Vagina (tissue), 2 donors: ENCODE measurements around the gene MEFV. TPM values are rescaled to one million over a fixed set of nuclear protein-coding genes. Genes with fewer than 3 reads are reported as not detected.
A peak's percentile ranks its signal among the peaks of the same experiment; 100 is the strongest.

Experiments used
- DNase-seq, 2 donors: peaks; one replicate each; pipeline ENCODE4 v3.0.0-alpha.2; 2017; ENCODE audit errors: extremely low spot score in 2 of 2
- H3K27ac ChIP-seq: fragments of 200-600 bp; sonication (generic); one replicate; pipeline ENCODE4 v1.5.1; 2019
- H3K27me3 ChIP-seq: fragments of 200-600 bp; sonication (generic); one replicate; pipeline ENCODE4 v1.5.1; 2019
- H3K36me3 ChIP-seq, 2 donors: fragments of 200-600 bp; sonication (generic); one replicate each; pipeline ENCODE4 v1.5.1; 2017 to 2019
- H3K4me1 ChIP-seq: fragments of 200-600 bp; sonication (generic); one replicate; pipeline ENCODE4 v1.5.1; 2019
- H3K4me3 ChIP-seq, 2 donors: fragments of 200-600 bp; sonication (generic); 1 replicate in 1 of 2; 2 replicates in 1 of 2; pipeline ENCODE4 v1.5.1; 2016 to 2019
- H3K9me3 ChIP-seq: fragments of 200-600 bp; sonication (generic); one replicate; pipeline ENCODE4 v1.5.1; 2019
- POLR2A ChIP-seq, 2 donors: fragments of 450-650 bp; IDR thresholded peaks; one replicate each; pipeline ENCODE4 v1.6.1; 2017; ENCODE audit warnings: antibody characterized with exemption in 2 of 2, mild to moderate bottlenecking in 2 of 2, moderate library complexity in 2 of 2
- POLR2AphosphoS5 ChIP-seq, 2 donors: sonication (generic); formaldehyde crosslinking; IDR thresholded peaks; one replicate each; pipeline ENCODE4 v1.9.0; 2017; ENCODE audit warnings: antibody characterized with exemption in 2 of 2, mild to moderate bottlenecking in 2 of 2, low read depth in 1 of 2; ENCODE audit not compliant: insufficient read depth in 1 of 2
- intact Hi-C: fragments of 100-400 bp; cut with DNase I; formaldehyde crosslinking; loops from one replicate; pipeline ENCODE4 v1.15.1; 2023
- total RNA-seq: library from RNA; depleted of rRNA; stranded (reverse); fragments of >200 nt; gene quantifications from one replicate; pipeline ENCODE4 v1.2.3, GENCODE V29; 2016
- TF ChIP-seq, protein P1 (sequence below), 3 experiments: fragments of 450-650 bp in 2 of 3; fragments of 200-600 bp in 1 of 3; sonication (generic) in 1 of 3; IDR thresholded peaks; one replicate each; pipeline ENCODE4 v1.5.1; 2017 to 2019; ENCODE audit warnings: antibody characterized with exemption in 3 of 3, mild to moderate bottlenecking in 2 of 3, moderate library complexity in 2 of 3

Gene MEFV
- total RNA-seq, 1 donor from 2014 or later, result 1.5 TPM

DNA sequence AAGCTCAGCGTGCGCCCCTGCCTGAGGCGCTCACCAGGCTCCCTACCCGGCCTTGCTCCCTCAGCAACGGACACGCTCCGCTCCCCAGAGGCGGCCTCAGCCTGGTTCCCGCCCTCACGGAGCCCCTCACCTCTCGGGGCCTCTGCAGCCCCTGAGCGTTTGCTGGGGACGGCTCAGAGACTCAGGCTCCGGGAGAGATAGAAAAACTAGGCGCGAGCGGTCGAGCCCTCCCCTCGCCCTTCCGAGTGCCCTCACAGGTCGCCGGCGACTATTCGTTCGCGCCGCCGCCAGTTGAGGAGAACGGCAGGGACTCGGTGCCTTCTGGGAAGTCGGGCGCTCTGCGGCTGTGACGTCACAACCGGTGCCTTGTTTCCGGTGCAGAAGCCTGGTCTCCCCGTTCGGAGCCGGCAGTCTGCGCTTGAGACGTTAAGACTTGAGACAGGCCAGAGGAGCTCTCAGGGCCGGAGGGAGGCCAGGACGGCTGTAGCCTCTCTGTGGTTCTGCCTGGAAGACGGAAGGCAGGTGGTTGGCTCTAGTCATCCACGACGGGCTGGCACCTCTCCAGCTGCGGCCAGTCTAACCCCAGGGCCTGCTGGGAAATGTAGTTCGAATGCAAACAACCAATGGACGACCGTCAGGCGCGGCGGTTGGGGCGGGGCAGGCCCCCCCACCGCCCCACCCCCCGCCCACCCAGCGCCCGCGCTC is 21.4 kb downstream of the MEFV start, which contains the start of gene ZNF200:
Gene ZNF200 (minus strand): TSS at position 302 of the 705 bp plus-strand sequence. CDS start 1,403 bp downstream, outside the sequence.
- H3K4me3 ChIP-seq, result peak within 1 kb of the TSS; percentile 69 to 70
- no peaks in the 10 kb centered on the region for H3K9me3 ChIP-seq
- peaks cover 14% of the 10 kb centered on the region for H3K4me1 ChIP-seq
- H3K36me3 ChIP-seq, result peaks cover 0 to 31% of the 10 kb centered on the region in 2 donors
- intact Hi-C loops, result no loop called here
- peak in 1 of 2 donors; percentile 93 for DNase-seq
- H3K27me3 ChIP-seq, result no peaks in the 10 kb centered on the region
- TF ChIP-seq, protein P1, sequence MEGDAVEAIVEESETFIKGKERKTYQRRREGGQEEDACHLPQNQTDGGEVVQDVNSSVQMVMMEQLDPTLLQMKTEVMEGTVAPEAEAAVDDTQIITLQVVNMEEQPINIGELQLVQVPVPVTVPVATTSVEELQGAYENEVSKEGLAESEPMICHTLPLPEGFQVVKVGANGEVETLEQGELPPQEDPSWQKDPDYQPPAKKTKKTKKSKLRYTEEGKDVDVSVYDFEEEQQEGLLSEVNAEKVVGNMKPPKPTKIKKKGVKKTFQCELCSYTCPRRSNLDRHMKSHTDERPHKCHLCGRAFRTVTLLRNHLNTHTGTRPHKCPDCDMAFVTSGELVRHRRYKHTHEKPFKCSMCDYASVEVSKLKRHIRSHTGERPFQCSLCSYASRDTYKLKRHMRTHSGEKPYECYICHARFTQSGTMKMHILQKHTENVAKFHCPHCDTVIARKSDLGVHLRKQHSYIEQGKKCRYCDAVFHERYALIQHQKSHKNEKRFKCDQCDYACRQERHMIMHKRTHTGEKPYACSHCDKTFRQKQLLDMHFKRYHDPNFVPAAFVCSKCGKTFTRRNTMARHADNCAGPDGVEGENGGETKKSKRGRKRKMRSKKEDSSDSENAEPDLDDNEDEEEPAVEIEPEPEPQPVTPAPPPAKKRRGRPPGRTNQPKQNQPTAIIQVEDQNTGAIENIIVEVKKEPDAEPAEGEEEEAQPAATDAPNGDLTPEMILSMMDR (IDR thresholded peaks at IDR 0.05), result no peak
- TF ChIP-seq POLR2A (IDR thresholded peaks at IDR 0.05) (peak in 1 of 2 donors; percentile 26), POLR2AphosphoS5 (IDR thresholded peaks at IDR 0.05; ENCODE audit: insufficient read depth in 1 of 2, low read depth in 1 of 2) (peak; percentile 92 to 98)
- H3K27ac ChIP-seq, result peak within 1 kb of the TSS; percentile 95

DNA sequence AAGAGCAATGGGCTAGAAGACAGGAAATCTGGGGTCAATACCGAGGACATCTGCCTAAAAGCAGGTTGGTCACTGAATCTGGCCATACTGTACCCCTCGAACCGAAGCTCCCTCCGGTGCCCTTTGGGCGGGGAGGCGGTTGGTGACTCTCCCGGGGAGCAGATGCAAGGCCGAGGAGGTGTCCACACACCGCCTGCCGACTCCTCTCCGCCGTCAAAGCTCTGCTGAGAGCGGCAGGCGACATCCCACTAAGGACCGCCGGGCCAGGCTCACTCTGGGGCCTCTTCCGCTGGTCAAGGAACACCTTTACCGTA is 21.9 kb downstream of the MEFV start:
- intact Hi-C loops, result no loop called here

DNA sequence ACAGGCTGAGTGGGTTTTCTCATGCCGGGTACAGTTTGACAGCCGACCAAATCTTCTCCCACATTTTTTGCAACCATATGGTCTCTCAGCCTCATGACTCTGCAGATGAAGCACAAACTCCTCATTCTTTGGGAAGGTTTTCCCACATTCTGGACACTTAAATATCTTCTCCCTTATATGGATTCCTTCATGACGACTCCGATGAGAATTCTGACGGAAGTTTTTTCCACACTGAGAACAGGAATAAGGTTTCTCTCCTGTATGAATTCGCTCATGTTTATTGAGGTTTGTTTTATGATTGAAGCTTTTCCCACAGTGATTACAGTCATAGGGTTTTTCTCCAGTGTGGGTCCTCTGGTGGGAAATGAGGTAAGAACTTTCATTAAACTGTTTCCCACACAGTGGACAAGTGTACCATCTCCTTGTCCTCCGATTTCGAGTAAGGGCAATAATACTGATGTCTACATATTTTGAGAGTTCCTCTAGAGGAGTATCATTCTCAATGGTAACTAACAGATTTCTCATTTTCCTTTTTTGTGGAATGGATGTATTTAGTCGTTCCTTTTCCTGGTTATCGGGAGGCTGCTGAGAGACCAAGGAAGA is 32.4 kb downstream of the MEFV start:
- Histone ChIP-seq H3K36me3 (peaks cover 6 to 63% of the 10 kb centered on the region in 2 donors), H3K4me3 (no peak overlapping the region), H3K9me3 (peaks cover 54% of the 10 kb centered on the region), H3K27me3 (no peaks in the 10 kb centered on the region), H3K4me1 (no peaks in the 10 kb centered on the region), H3K27ac (no peak overlapping the region)
- no peak for DNase-seq
- TF ChIP-seq POLR2A (IDR thresholded peaks at IDR 0.05), result no peak
- TF ChIP-seq POLR2AphosphoS5 (IDR thresholded peaks at IDR 0.05; ENCODE audit: insufficient read depth in 1 of 2, low read depth in 1 of 2), result no peak
- TF ChIP-seq, protein P1 (IDR thresholded peaks at IDR 0.05), result no peak
- intact Hi-C loops, result no loop called here

More for the DNA sequence above, 21.9 kb downstream of the MEFV start:
- Histone ChIP-seq H3K4me1 (peaks cover 14% of the 10 kb centered on the region), H3K4me3 (peak overlapping the region; percentile 69 to 70), H3K36me3 (peaks cover 0 to 36% of the 10 kb centered on the region in 2 donors), H3K9me3 (no peaks in the 10 kb centered on the region), H3K27ac (peak overlapping the region; percentile 95), H3K27me3 (no peaks in the 10 kb centered on the region)
- TF ChIP-seq POLR2AphosphoS5 (IDR thresholded peaks at IDR 0.05; ENCODE audit: insufficient read depth in 1 of 2, low read depth in 1 of 2) (no peak), POLR2A (IDR thresholded peaks at IDR 0.05) (no peak)
- TF ChIP-seq, protein P1 (IDR thresholded peaks at IDR 0.05), result no peak
- DNase-seq, result no peak

DNA sequence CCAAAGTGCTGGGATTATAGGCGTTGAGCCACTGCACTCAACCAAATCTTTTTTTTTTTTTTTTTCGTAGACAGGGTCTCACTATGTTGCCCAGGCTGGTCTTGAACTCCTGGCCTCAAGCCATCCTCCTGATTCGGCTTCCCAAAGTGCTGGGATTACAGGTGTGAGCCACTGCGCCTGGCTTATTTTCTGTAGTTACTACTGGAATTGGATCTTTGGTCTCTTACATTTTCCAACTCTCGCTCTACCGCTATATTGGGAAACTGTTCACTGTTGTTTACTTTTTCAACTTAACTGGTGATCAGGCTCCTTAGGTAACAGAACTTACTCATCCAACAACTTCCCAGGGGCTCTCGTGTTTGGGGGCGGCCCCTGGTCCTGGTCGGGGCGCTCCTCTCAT is 35.6 kb downstream of the MEFV start:
- H3K36me3 ChIP-seq, result peaks cover 6 to 31% of the 10 kb centered on the region in 2 donors
- intact Hi-C loops, result no loop called here
- no peaks in the 10 kb centered on the region for H3K4me1 ChIP-seq

More for the DNA sequence above, 35.6 kb downstream of the MEFV start:
- Histone ChIP-seq H3K9me3 (peaks cover 42% of the 10 kb centered on the region), H3K4me3 (no peak overlapping the region), H3K27me3 (no peaks in the 10 kb centered on the region), H3K27ac (no peak overlapping the region)
- TF ChIP-seq POLR2A (IDR thresholded peaks at IDR 0.05) (no peak), POLR2AphosphoS5 (IDR thresholded peaks at IDR 0.05; ENCODE audit: insufficient read depth in 1 of 2, low read depth in 1 of 2) (no peak)
- TF ChIP-seq, protein P1 (IDR thresholded peaks at IDR 0.05), result no peak
- DNase-seq, result no peak
